ENCODE results near the gene PCDHB1. TPM values are rescaled to one million over a fixed set of nuclear protein-coding genes. Genes with fewer than 3 reads are reported as not detected.

The PCDHB1 gene
- total RNA-seq, 1 experiment from 2014 or later: not detected

- no peak overlapping the region for H2AFZ ChIP-seq
- H3K4me2 ChIP-seq: no peak overlapping the region
- H3K4me1 ChIP-seq (replicated peaks; ENCODE audit: insufficient read depth): no peaks in the 10 kb centered on the region
- BruUV-seq (replicated peaks): no TSS peak
- H4K20me1 ChIP-seq (ENCODE audit: insufficient read depth): no peaks in the 10 kb centered on the region
- ChIA-PET POLR2A (ENCODE audit: unreplicated experiment) (no interaction called here), CTCF (no interaction called here)
- peaks cover 12% of the 10 kb centered on the region; the same call in 1 of the 2 replicates for H3K27me3 ChIP-seq (ENCODE audit: insufficient read depth, low read depth)
- no peaks in the 10 kb centered on the region for H3K9me2 ChIP-seq (ENCODE audit: insufficient read depth)
- H3K9me3 ChIP-seq (ENCODE audit: insufficient read depth, low read depth): no peaks in the 10 kb centered on the region
- no peaks in the 10 kb centered on the region for H3F3A ChIP-seq (ENCODE audit: insufficient read depth, low read depth)
- no peak overlapping the region for H3K27ac ChIP-seq
- DNase-seq: no peak
- intact Hi-C loops (cut with micrococcal nuclease; ENCODE audit: unreplicated experiment): no loop called here
- no peaks in the 10 kb centered on the region for H3K36me3 ChIP-seq (ENCODE audit: low read depth)
- H3K79me2 ChIP-seq (ENCODE audit: low read depth): no peaks in the 10 kb centered on the region
- no peak overlapping the region for H3K4me3 ChIP-seq
- TF ChIP-seq CTCF (conservative IDR thresholded peaks at IDR 0.05) (no peak), EZH2 (IDR thresholded peaks at IDR 0.05; ENCODE audit: low read depth) (no peak)
Measured at GRCh38 chr5:141051521-141051866, 320 bp downstream of the PCDHB1 start.

GRCh38 chr5:141077826-141078225 lies 26.7 kb downstream of the PCDHB1 start:
- DNase-seq: no peak
- no peaks in the 10 kb centered on the region for H3K9me3 ChIP-seq (ENCODE audit: insufficient read depth, low read depth)
- no peaks in the 10 kb centered on the region for H3K4me1 ChIP-seq (replicated peaks; ENCODE audit: insufficient read depth)
- TF ChIP-seq EZH2 (IDR thresholded peaks at IDR 0.05; ENCODE audit: low read depth): no peak
- TF ChIP-seq CTCF (conservative IDR thresholded peaks at IDR 0.05): no peak
- H2AFZ ChIP-seq: no peak overlapping the region
- no peak overlapping the region for H3K4me2 ChIP-seq
- ChIA-PET CTCF (no interaction called here), POLR2A (ENCODE audit: unreplicated experiment) (no interaction called here)
- no peaks in the 10 kb centered on the region for H4K20me1 ChIP-seq (ENCODE audit: insufficient read depth)
- no peaks in the 10 kb centered on the region for H3K9me2 ChIP-seq (ENCODE audit: insufficient read depth)
- H3K79me2 ChIP-seq (ENCODE audit: low read depth): no peaks in the 10 kb centered on the region
- no TSS peak for BruUV-seq (replicated peaks)
- H3F3A ChIP-seq (ENCODE audit: insufficient read depth, low read depth): no peaks in the 10 kb centered on the region
- peaks cover 3% of the 10 kb centered on the region; the same call in 1 of the 2 replicates for H3K27me3 ChIP-seq (ENCODE audit: insufficient read depth, low read depth)
- H3K27ac ChIP-seq: no peak overlapping the region
- H3K36me3 ChIP-seq (ENCODE audit: low read depth): no peaks in the 10 kb centered on the region
- no peak overlapping the region for H3K4me3 ChIP-seq
- intact Hi-C loops (cut with micrococcal nuclease; ENCODE audit: unreplicated experiment): no loop called here

GRCh38 chr5:141082228-141082627 lies 31.1 kb downstream of the PCDHB1 start:
- Histone ChIP-seq H3K79me2 (ENCODE audit: low read depth) (no peaks in the 10 kb centered on the region), H3K27me3 (ENCODE audit: insufficient read depth, low read depth) (peaks cover 3% of the 10 kb centered on the region; the same call in 1 of the 2 replicates), H3K4me2 (no peak overlapping the region), H2AFZ (no peak overlapping the region), H3F3A (ENCODE audit: insufficient read depth, low read depth) (no peaks in the 10 kb centered on the region), H3K9me3 (ENCODE audit: insufficient read depth, low read depth) (no peaks in the 10 kb centered on the region; the same call in 1 of the 2 replicates), H3K36me3 (ENCODE audit: low read depth) (no peaks in the 10 kb centered on the region), H4K20me1 (ENCODE audit: insufficient read depth) (no peaks in the 10 kb centered on the region), H3K9me2 (ENCODE audit: insufficient read depth) (no peaks in the 10 kb centered on the region), H3K4me1 (replicated peaks; ENCODE audit: insufficient read depth) (no peaks in the 10 kb centered on the region), H3K4me3 (no peak overlapping the region), H3K27ac (no peak overlapping the region)
- DNase-seq: no peak
- POLR2A ChIA-PET (ENCODE audit: unreplicated experiment): no interaction called here
- intact Hi-C loops (cut with micrococcal nuclease; ENCODE audit: unreplicated experiment): loop anchor here (5.0 to 10.0 kb wide), 3 partner anchors 103 to 480 kb away; partner anchors contain the start of genes PCDHB16, PCDHB9 and PCDHGA10
- BruUV-seq (replicated peaks): no TSS peak
- CTCF ChIA-PET: interaction anchor here (0.6 to 0.7 kb wide), 2 partner anchors 23 to 124 kb away, joined by 3 to 6 read pairs; no protein-coding TSS in a partner anchor
- TF ChIP-seq EZH2 (IDR thresholded peaks at IDR 0.05; ENCODE audit: low read depth) (no peak), CTCF (conservative IDR thresholded peaks at IDR 0.05) (no peak)
